NCI-H1436 treated with DMSO at 0.1 percent for 48 hours (cell line): ENCODE measurements around the gene SLC43A2.

Experiments used
- DNase-seq: peaks from one replicate; lab custom pipeline; 2025; lab: John Stamatoyannopoulos, UW

Gene SLC43A2

DNA sequence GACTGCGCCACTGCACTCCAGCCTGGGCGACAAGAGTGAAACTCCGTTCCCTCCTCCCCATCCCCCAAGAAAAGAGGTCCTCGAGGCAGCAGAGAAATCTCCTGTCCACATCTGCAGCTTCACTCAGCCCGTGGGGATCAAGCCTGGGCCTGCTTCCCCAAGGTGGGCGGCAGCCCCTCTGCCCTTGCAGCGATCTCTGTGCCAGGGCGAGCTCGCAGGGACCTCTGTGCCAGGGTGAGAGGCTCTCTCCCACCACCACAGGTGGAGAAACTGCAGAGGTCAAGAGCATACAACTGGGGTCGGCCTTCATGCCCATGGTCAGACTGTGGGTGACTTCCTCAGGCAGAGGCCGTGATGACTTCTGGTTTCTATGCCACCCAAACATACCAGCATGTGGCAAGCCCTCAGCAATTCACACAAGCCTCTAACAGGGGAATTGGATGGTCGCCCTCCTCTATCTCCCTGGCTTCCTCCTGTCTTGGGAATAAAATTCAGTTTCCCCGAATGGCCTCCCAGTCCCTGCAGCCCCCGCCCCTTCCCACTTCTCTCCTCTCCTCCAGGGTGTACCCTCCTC, 5.5 kb downstream of the SLC43A2 start:
- no peak for DNase-seq

DNA sequence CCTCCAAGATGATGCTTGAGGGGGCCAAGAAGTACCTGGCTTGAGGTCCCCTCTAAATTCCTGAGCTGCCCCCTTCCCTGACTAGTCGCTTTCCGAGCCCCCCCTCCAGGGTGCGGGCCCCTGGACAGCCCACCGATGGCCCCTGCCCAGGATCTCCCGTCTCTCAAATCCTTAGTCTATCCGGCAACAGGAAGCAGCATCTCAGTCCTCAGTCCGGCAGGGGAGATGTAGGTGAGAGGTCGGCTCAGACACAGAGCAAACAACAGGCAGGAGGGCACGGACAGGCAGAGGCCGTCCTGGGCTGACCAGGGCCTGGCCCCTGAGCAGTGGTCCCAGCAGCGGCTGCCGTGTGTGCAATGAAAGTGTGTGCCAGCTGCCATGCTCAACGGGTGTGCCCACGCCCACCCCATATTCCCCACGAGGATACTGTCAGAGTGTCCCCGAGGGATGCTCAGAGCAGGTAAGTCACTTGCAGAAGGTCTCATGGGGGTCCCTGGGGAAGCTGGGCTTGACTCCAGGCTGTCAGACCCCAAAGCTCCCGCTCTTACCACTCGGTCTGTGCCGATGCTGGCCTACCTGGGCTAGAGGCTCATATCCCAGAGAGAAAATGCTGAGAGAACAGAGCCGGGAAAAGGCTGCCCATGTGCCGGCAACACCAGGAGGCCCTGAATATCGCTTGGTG, 7.2 kb downstream of the SLC43A2 start:
- no peak for DNase-seq

DNA sequence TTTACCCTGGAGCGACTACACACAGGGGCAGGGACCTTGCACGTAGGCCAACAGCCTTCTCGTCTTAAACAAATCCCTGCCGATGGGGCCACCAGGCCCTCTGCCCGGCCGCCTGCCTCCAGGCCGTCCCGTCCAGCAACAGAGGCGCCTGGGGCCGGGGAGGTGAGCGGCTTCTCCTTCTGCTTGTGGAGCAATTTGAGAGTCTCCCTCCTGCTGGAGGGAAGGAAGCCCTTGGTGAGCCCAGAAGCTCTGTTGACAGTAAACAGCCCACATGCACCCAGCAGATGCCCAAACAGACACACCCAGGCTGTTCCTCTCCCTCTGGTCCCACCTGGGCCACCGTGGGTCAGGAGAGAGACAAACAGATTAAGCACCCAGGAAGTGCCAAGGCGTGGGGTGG, 8.1 kb downstream of the SLC43A2 start:
- no peak for DNase-seq

DNA sequence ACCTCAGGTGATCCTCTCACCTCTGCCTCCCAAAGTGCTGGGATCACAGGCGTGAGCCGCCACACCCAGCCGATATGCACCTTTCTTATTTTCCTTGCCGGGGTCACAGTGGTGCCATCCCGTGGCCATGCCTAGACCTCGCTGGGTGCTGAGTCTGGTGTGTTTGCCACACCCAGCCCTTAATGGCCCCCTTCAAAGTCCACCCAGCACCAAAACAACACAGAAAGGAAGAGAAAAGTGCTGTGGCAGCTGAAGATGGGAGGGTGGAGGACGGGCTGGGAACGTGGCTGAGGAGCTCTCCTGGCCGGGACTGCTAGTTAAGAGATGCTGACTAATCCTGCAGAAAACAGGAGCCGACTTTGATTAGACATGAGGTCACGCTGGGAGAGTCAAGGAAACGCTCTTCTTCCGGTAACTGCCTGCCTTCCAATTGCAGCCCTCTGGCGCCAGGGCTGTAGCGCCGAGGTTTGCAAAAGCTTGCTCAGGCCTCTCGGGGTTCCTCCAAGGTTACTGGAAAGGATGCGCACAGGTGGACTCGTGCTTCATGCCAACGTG, 10.9 kb downstream of the SLC43A2 start:
- DNase-seq = no peak

GRCh38 chr17:1616101-1616500, 12.5 kb downstream of the SLC43A2 start:
- no peak for DNase-seq

DNA sequence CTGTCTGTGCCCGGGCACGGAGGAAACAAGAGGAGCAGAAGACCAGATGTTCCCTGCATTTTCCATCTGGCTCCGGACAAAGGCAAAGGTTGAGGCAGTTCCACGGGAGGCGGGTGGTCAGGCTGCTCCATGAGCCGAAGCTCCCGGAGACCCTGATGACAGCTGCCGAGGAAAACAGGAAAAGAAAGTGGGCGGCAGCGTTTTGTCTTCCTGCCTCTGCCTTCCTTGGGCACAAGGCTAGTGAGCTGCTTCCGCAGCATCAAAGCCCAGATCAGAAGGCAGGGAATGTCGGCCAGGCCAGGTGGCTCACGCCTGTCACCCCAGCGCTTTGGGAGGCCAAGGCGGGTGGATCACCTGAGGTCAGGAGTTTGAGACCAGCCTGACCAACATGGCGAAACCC, 16.2 kb downstream of the SLC43A2 start:
- no peak for DNase-seq

GRCh38 chr17:1611715-1612114, 16.9 kb downstream of the SLC43A2 start:
- DNase-seq = no peak

- no peak for DNase-seq
Observed at GRCh38 chr17:1608676-1609075, 20.0 kb downstream of the SLC43A2 start.

DNA sequence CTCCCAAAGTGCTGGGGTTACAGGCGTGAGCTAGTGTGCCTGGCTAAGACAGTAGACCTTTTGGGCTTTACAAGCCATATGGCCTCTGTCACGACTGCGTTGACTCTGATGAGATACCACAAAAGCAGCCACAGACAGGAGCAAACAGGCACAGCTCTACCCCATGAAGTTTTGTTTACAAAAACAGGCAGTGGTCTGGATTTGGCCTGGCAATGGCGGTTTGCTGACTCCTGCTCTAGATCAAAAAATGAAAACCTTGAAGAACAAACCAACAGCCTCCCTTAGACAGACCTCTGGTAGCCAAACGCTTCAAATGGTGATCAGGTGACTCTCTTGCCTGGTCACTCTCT, 20.7 kb downstream of the SLC43A2 start:
- DNase-seq = no peak

DNA sequence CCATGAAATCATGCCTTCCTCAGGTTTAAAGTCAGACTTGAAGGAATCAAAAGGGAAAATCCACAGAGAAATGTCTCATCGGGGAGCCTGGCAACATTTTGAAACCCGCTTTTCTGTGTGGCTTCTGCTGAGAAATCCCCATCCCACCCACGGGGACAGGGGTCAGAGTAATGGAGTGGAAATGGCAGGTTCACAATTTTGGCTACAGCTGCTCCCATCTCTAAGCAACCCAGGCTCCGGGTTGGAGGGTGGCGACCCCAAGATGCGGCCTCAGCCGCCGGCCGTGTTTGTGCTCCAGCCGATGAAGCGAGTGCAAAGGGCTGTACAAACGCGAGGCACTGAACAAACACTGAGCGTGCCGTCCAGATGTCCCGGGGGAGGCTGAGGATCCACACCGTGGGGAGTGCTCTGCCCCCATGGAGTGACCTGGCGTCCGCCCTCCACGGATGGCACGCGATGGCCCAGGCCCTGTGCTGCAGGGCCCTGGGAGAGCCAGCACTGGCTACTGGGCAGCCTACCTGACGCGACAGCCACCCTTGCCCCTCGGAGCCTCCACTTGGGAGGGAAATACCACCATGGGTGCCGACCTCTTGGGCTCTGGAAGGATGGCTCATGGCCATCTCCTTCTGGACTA, 22.2 kb downstream of the SLC43A2 start:
- DNase-seq = no peak

- DNase-seq = no peak
Observed at GRCh38 chr17:1605681-1606351, 22.8 kb downstream of the SLC43A2 start.

DNA sequence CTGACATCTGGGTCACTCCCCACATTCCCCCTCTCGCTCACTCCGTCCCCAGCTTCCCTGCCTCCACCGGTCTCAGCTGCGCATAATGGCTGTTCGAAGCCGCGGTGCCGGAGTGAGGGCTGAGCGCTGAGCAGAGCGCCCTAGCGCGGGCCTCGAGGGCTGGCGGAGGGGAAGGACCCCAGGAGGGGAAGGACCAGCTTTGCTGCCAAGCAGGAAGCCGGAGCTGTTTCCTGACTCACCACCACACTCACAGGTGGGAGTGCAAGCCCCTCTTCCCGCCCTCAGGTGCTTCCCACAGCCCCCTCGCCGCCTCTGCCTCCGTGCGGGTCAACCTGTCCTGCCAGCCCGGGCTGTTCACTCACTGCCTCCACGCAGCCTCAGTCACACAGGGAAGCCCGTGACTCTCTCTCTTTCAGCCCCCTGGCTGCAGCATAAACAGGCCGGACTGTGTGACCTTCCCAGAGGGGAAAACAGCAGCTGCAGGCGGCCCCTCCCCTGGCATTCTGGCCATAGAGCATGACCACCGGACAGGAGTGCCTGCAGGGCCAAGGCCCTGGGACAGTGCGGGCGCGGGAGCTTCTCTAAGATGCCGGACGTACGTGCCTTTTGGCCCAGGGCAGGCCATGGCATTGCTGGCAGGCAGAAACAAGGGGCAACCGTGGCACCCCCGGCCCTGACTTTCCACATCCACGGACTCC, 23.7 kb downstream of the SLC43A2 start:
- no peak for DNase-seq

DNA sequence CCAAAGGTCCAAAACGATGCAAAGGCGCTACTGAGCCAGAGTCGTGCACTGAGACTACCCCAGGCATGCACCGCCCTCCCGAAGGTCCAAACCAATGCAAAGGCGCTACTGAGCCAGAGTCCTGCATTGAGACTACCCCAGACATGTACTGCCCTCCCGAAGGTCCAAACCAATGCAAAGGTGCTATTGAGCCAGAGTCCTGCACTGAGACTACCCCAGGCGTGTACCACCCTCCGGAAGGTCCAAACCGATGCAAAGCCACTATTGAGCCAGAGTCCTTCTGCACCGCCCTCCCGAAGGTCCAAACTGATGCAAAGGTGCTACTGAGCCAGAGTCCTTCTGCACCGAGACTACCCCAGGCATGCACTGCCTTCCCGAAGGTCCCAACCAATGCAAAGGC, 27.1 kb downstream of the SLC43A2 start:
- no peak for DNase-seq

- DNase-seq = no peak
Observed at GRCh38 chr17:1598399-1599095, 30.1 kb downstream of the SLC43A2 start.

- DNase-seq = no peak
Observed at GRCh38 chr17:1597861-1598342, 30.7 kb downstream of the SLC43A2 start.

DNA sequence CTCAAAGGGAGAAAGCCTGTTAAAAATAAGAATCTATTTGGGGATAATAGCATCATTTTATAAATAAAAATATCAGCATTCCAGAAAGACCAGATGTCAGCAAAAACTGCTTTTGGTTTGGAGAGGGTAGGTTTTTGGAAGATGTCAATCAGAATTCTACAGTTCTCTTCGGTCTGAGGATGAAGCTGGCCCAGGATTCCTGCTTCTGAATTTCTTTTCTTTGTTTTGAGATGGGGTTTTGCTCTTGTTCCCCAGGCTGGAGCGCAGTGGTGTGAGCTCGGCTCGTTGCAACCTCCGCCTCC, 35.1 kb downstream of the SLC43A2 start:
- no peak for DNase-seq

DNA sequence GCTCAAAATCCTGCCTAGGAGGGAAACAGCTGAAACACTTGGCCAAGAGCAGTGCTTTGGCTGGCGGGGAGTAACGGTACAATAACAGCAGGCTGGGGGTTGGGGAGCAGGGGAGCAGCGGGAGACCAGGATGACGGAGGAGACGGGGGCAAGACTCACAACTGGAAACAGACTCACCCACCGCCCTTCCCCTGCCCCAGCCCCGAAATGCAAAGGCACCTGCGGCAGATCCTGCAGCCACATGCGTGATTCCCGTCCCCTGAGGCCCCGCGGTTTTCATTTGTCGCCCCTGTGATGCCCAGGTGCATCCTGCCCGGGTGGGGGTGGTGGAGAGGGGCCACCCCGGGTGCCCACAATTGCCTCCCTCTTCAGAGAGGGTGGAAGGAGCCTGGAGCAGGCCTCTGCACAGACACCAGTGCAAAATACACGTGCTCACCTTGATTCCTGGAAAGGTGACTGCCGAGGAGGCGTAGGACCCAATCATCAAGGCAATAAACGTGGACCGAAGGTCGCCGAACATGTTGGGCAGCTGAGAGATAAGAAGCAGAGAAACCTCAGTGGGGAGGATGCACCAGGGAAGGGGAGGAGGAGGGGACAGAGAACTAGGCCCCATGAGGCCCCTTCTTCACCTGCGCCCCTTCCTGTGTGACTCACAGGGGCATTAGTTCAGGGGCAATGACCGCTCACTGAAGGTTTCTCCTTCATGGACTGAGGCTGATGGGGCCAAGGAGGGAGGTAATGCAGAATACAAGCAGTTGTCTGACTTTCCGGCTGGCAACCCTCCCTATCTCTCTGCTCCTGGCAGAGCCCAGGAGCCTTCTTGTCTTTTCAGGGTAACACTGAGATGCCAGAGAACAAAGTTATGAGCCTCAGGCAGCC, 35.6 kb downstream of the SLC43A2 start:
- no peak for DNase-seq

DNA sequence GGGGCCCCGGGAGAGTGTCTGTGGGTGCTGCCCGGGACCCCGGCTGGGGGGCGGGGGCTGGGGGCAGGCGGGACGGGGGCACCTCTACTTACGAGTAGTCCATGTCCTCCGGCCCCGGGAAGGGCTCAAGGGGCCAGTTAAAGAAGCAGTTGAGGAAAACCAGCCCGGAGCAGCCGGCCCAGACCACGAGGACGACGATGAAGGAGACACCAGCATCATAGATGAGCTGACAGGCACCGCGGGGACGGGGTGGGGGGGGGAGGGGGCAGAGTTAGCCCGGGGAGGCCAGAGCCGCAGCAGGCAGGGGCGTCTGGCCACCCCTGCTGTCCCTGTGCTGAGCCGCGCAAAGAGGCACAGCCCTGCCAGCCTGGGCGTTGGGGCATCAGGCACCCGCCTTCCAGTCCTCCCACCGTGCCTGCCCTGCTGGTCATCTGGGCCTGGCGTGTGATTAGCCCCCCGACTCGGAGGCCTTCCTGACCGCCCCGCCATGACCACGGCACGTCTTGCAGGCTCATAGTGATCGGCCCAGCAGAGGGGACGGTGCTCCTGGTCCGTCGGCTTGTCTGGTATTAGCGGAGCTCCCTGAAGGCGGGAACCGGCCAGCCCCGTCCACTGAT, 37.1 kb downstream of the SLC43A2 start:
- no peak for DNase-seq

DNA sequence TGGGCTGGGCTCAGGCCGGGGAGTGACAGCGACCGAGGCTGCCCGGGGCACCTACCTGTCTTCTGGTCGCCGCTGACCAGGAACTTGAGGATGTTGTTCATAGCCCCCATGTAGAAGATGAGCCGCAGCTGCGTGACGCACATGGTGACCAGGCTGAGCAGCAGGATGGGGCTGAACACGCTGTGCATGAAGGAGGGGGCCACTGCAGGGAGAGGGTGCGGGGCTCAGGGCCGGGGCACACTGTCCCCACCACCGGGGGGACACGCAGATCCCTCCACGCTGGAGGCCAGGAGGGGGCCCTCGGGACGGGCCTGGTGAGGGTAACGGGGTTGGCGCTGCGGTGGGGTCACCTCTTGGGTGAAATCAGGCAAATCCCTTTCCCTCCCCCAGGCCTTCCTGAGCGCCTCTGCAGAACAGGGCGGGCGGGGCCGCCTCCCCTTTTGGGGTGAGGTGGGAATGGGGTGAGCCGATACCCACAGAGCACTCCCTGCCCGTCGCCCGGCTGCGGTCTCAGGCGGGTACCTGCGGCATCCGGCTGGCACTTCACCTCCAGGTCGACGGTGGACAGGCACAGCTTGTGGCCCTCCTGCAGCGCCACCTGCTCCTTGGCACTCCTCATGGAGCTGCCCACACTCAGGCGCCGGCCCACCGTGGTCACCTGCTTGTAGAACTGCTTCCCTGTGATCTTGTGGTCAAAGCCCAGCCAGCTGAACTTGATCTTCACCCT, 37.7 kb downstream of the SLC43A2 start:
- no peak for DNase-seq
